Activated B cell treated with CpG ODN at 0.5 μM for 24 hours (primary cell): ENCODE results near the gene TIGIT. TPM values are rescaled to one million over a fixed set of nuclear protein-coding genes. Genes with fewer than 3 reads are reported as not detected.
A peak's percentile ranks its signal among the peaks of the same experiment; 100 is the strongest.

Experiments used
- ATAC-seq: fragments of 200-7000 bp; cut with Tn5 transposase; one replicate; pipeline ENCODE4 v1.10.0; 2021; ENCODE audit warnings: low read depth, mild to moderate bottlenecking, moderate library complexity
- CTCF ChIA-PET: fragments of 350-600 bp; sonication (Branson Sonifier 250); formaldehyde crosslinking; loops from one replicate; lab custom pipeline; 2021; ENCODE audit warnings: antibody characterized with exemption; lab: Charles Lee
- POLR2A ChIA-PET: fragments of 350-600 bp; sonication (Branson Sonifier 250); formaldehyde crosslinking; loops from one replicate; lab custom pipeline; 2021; ENCODE audit warnings: antibody characterized with exemption; lab: Charles Lee
- DNase-seq: peaks from one replicate; pipeline ENCODE4 v3.0.0; 2022
- H3K27ac Mint-ChIP-seq: one replicate; pipeline ENCODE4 v1.8.0; 2020; ENCODE audit warnings: mixed read lengths
- H3K27me3 Mint-ChIP-seq: one replicate; pipeline ENCODE4 v1.8.0; 2021; ENCODE audit warnings: mixed read lengths
- H3K36me3 Mint-ChIP-seq: one replicate; pipeline ENCODE4 v1.8.0; 2021; ENCODE audit warnings: low read depth, mixed read lengths
- H3K4me1 Mint-ChIP-seq: one replicate; pipeline ENCODE4 v1.8.0; 2021; ENCODE audit warnings: mixed read lengths
- H3K4me3 Mint-ChIP-seq: one replicate; pipeline ENCODE4 v1.8.0; 2020; ENCODE audit warnings: mild to moderate bottlenecking, mixed read lengths
- H3K9me3 Mint-ChIP-seq: one replicate; pipeline ENCODE4 v1.8.0; 2020; ENCODE audit warnings: mixed read lengths
- intact Hi-C: fragments of 100-400 bp; cut with micrococcal nuclease; formaldehyde crosslinking; loops from one replicate; pipeline ENCODE4 v1.15.1; 2024
- total RNA-seq: library from RNA; stranded (reverse); gene quantifications from 2 replicates; pipeline ENCODE4 v1.2.3, GENCODE V29; 2022
- TF ChIP-seq, protein P1 (sequence below): fragments of 200-600 bp; IDR thresholded peaks from one replicate; pipeline ENCODE4 v1.8.0; 2022; ENCODE audit warnings: antibody characterized with exemption, mild to moderate bottlenecking

The TIGIT gene
- total RNA-seq, 1 donor from 2014 or later, result 3.3 TPM

DNA sequence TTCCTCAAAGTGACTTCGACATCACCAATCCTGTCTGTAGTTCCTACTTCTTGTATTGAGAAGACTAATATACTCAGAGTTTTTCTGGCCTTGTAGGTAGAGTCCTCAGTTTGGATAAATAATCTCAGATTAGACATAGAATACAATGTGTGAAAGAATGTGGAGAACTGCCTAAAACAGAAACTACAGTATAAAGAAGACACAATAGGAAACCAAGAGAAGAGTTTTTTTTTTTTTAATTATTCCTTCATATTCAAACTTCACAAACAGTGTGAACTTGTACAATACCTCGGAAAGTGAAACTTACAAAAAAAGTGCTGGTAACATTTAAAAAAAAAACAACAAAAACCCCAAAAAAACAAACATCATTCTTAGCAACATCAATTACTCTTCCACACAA, 20.5 kb downstream of the TIGIT start:
- Mint-ChIP-seq H3K36me3 (peaks cover 18% of the 10 kb centered on the region), H3K9me3 (no peaks in the 10 kb centered on the region), H3K27ac (no peak overlapping the region), H3K4me1 (peaks cover 19% of the 10 kb centered on the region), H3K27me3 (no peaks in the 10 kb centered on the region), H3K4me3 (no peak overlapping the region)
- intact Hi-C loops, result no loop called here
- DNase-seq (no peak), ATAC-seq (no peak)
- TF ChIP-seq, protein P1, sequence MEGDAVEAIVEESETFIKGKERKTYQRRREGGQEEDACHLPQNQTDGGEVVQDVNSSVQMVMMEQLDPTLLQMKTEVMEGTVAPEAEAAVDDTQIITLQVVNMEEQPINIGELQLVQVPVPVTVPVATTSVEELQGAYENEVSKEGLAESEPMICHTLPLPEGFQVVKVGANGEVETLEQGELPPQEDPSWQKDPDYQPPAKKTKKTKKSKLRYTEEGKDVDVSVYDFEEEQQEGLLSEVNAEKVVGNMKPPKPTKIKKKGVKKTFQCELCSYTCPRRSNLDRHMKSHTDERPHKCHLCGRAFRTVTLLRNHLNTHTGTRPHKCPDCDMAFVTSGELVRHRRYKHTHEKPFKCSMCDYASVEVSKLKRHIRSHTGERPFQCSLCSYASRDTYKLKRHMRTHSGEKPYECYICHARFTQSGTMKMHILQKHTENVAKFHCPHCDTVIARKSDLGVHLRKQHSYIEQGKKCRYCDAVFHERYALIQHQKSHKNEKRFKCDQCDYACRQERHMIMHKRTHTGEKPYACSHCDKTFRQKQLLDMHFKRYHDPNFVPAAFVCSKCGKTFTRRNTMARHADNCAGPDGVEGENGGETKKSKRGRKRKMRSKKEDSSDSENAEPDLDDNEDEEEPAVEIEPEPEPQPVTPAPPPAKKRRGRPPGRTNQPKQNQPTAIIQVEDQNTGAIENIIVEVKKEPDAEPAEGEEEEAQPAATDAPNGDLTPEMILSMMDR, result no peak
- ChIA-PET POLR2A (no interaction called here), CTCF (interaction anchor here (1.0 to 1.2 kb wide), 2 partner anchors 15 to 23 kb away, joined by 3 read pairs; no protein-coding TSS in a partner anchor)

DNA sequence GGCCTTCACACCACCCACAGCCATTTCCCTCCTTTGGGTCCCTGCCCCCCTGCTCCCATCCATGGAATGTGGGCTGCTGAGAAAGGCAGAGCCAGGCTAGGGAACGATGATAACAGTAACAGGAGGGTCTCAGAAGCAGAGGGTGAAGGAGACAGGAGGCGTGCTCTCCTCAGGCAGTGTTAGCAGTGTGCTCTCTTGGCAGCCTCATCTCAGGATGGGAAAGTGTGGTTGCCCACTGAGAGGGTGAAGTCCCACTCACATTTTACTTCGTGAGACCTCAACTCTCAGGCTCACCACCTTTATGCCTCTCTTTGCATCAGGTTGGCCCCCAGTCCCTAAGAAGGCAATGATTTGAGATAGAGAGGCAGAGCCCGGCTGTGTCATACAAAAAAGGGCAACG, 24.5 kb downstream of the TIGIT start:
- CTCF ChIA-PET, result no interaction called here
- no peak for ATAC-seq
- POLR2A ChIA-PET, result no interaction called here
- TF ChIP-seq, protein P1, result no peak
- Mint-ChIP-seq H3K4me1 (peaks cover 13% of the 10 kb centered on the region), H3K27me3 (no peaks in the 10 kb centered on the region), H3K9me3 (no peaks in the 10 kb centered on the region), H3K36me3 (peaks cover 26% of the 10 kb centered on the region), H3K27ac (no peak overlapping the region), H3K4me3 (no peak overlapping the region)
- no peak for DNase-seq
- intact Hi-C loops, result no loop called here

DNA sequence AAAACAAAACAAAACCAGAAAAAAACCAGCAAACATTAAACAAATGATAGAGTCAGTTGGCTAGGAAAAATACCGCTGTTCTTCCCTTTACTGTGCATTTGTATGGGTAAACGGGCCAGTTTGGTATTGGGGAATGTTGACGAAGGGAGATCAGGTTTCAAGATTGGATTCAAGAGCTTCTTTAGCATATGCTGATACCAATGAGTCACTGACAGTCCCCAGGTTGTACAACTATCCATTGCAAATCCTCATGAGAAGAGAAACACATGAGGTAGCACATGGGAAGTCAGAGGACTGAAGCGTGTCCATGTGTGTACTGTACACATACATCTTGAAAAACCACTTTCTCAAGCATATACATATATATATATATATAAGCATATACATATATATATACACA, 25.6 kb downstream of the TIGIT start:
- no peak overlapping the region for H3K27ac Mint-ChIP-seq
- H3K4me1 Mint-ChIP-seq, result peaks cover 18% of the 10 kb centered on the region
- no peaks in the 10 kb centered on the region for H3K9me3 Mint-ChIP-seq
- no peak for ATAC-seq
- H3K27me3 Mint-ChIP-seq, result no peaks in the 10 kb centered on the region
- intact Hi-C loops, result no loop called here
- H3K36me3 Mint-ChIP-seq, result peaks cover 31% of the 10 kb centered on the region
- no peak for DNase-seq
- ChIA-PET CTCF (no interaction called here), POLR2A (no interaction called here)
- no peak overlapping the region for H3K4me3 Mint-ChIP-seq
- TF ChIP-seq, protein P1, result no peak

DNA sequence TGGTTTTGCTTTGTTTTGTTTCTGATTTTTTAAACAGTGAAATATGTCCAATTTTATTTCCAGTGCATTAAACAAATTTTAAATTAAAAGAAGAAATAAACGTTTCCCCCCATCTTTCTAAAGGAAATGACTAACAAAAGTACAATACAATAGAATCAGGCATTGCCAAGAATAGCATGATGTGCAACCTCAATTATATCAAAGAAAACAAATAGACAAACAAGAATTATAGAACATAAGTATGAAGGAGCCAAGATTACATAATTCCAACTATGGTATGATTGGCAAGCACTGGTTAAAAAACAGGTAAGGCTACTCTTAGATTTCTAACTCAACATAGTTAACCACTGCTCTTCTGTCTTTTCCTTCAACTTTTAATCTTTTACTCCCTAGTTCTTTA, 26.4 kb downstream of the TIGIT start:
- Mint-ChIP-seq H3K4me3 (no peak overlapping the region), H3K4me1 (peaks cover 24% of the 10 kb centered on the region), H3K9me3 (no peaks in the 10 kb centered on the region), H3K36me3 (peaks cover 33% of the 10 kb centered on the region), H3K27me3 (no peaks in the 10 kb centered on the region), H3K27ac (no peak overlapping the region)
- no peak for DNase-seq
- ChIA-PET POLR2A (no interaction called here), CTCF (interaction anchor here (5.1 kb wide), 1 partner anchor 29 kb away, joined by 18 read pairs; no protein-coding TSS in a partner anchor)
- TF ChIP-seq, protein P1, result no peak
- intact Hi-C loops, result no loop called here
- ATAC-seq, result no peak

DNA sequence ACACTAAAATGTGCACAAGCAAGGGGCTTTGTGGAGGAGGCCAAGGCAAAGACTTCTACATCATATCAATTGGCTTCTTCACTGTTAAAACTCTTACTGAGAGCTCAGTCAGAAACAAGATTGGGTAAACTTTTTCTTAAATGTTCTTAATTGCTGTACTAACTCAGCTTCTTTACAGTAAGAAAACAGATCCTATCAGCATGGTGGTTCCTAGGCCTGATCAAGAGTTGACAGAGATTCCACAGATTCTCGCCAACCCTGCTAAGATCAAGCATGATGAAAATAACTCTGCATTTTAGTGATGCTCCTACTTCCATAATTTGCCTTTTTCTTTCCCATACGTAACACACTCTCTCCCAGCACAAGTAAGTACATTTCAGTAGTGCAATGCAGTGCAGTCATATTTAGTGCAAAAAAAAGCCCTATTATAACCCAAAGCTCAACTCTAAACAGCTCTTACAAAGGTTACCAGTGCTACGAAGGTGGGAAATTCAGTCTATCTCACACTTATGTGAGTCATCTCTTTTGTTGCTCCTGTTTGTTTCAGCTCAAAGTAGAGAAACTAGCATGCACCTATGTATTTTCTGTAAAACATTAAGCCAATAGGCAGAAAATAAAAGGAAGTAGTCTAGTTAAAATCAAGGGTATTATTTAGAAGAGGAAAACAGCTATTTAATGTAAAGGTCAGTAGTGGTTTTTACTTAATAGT, 29.9 kb downstream of the TIGIT start:
- Mint-ChIP-seq H3K27me3 (no peaks in the 10 kb centered on the region), H3K4me3 (no peak overlapping the region), H3K27ac (peak overlapping the region; percentile 7), H3K4me1 (peaks cover 50% of the 10 kb centered on the region), H3K9me3 (no peaks in the 10 kb centered on the region), H3K36me3 (peaks cover 33% of the 10 kb centered on the region)
- POLR2A ChIA-PET, result interaction anchor here (0.7 to 1.4 kb wide), 4 partner anchors 14 to 587 kb away, joined by 3 to 12 read pairs (median 4); no protein-coding TSS in a partner anchor
- TF ChIP-seq, protein P1, result no peak
- ATAC-seq (no peak), DNase-seq (no peak)
- intact Hi-C loops, result no loop called here
- CTCF ChIA-PET, result interaction anchor here (0.8 to 5.1 kb wide), 7 partner anchors 11 to 172 kb away, joined by 3 to 18 read pairs (median 3); no protein-coding TSS in a partner anchor
